GM18505 (cell line): ENCODE measurements around the gene TGFBI.

Experiments used
- ATAC-seq: cut with Tn5 transposase; IDR thresholded peaks from one replicate; pipeline ENCODE4 v1.9.1; 2021; ENCODE audit not compliant: unreplicated experiment
- POLR2A ChIP-seq: IDR thresholded peaks from 4 replicates; pipeline ENCODE4 v1.6.1; 2011; ENCODE audit warnings: borderline replicate concordance; ENCODE audit not compliant: insufficient read depth, insufficient read length; ENCODE audit errors: extremely low read depth

Gene TGFBI

DNA sequence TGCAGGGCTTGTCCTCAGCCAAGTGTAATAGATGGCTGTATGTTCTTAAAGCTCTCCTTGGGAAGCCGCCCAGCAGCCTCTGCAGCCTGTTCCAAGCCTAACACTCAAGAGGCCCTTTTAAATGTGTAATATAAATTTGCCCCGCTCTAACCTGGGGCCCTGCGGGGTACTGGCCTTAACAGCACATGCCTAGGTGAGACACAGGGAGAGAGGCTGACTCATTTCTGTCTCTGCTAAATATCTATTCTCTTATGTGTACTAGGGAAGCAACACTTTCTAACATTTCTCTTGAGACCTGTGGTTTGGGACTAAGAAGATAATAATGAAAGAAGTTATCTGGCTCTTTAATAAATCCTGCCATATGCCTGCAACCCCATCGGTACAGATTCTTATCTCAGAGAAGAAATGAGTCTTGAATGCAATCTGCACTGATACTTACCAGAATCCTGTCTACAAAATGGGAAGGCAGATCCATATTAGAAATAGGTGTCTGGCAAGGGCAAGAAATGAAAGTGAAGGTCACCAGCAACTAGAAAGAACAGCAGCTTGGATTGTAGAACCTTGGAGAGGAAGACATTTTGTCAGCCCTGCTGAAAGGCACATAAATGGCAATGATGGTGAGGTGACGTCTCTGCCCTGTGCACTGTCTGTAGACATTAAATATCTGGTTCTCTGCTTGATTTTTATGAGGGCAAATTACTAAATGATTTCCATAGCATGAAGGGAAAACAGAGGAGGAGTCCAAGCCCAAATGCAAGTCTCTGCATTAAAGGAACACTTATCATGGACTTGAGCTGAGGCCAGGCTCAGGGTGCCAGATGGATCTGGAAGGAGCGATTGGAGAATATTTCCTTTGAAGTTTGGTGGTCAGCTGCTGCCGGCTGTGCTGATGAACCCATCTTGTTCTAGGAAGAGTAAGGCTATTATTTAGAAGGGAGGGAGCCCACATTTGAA, 14.5 kb upstream of the TGFBI start:
- no peak for TF ChIP-seq POLR2A
- ATAC-seq = no peak

DNA sequence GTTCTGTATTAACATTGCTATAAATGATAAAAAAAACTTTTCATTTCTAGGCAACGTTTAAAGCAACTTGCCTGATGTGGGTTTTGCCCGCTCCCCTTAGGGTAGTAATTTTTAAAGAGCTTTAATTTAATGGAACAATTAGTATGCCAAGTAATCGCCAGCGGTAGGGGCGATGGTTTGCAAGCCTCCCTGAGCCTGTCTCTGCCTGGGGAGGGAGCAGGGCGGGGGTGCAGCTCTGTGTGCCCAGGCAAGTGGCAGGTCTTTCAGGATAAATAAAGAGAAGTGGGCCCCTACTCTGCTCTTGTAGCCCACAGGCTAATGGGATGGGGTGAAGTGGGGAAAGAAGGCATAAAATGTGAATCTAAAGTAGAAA, 13.8 kb upstream of the TGFBI start:
- TF ChIP-seq POLR2A = no peak
- no peak for ATAC-seq

DNA sequence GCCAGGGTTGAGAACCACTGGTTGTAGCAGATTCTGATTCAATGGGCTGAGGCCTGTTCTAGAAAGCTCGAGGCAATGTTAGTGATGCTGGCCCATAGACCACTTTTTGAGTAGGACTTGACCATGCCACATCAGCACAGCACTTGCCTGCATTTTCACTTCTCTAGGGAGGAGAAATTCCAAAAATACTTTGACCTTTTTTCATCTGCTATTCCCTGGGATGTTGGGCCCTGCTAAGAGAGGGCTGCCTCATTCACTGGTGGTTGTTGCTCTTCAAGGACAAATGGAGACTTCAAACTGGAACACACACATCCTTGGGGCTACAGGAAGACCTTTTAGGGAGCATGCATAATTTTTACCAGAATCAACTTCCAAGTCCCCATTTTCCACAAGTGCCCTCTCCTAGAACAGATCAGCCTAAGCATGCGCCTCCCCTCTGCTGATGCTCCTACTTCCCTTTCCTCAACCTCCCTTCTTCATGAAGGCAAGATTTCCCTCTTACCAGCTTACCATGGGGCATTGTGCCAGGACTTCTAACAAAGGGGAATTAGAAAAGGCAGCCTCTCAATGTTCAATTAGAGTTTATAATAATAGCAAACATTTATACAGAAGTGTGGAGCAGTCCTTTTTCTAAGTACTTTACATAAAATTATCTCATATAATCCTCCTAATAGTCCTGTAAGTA, 12.7 kb upstream of the TGFBI start:
- TF ChIP-seq POLR2A = no peak
- ATAC-seq = no peak

DNA sequence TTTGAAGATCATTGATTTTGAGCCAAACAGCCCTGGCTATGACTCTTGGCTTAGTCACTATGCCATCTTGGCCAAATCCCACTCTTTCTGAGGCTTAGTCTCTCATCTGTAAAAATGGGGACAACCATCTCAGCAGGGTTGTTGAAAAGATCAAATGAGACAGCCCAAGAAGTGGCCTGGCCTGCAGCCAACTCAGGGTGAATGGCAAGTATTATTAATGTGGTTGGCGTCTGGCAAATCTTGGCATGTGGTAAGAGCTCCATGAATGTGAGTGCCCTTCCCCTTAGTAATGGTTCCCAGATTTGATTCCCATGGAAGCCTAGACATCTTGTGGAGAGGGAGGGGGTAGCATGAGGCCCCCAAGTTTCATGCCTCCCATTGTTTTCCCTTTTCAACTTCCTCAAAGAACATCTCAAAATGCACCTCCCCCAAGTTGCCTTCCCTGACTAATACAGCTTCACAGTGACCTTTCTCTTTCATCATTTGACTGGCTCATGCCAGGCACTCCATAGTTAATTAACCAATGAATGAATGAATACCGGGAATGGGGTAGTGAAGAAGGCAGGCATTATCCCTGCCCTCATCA, 11.8 kb upstream of the TGFBI start:
- no peak for TF ChIP-seq POLR2A
- ATAC-seq = no peak

DNA sequence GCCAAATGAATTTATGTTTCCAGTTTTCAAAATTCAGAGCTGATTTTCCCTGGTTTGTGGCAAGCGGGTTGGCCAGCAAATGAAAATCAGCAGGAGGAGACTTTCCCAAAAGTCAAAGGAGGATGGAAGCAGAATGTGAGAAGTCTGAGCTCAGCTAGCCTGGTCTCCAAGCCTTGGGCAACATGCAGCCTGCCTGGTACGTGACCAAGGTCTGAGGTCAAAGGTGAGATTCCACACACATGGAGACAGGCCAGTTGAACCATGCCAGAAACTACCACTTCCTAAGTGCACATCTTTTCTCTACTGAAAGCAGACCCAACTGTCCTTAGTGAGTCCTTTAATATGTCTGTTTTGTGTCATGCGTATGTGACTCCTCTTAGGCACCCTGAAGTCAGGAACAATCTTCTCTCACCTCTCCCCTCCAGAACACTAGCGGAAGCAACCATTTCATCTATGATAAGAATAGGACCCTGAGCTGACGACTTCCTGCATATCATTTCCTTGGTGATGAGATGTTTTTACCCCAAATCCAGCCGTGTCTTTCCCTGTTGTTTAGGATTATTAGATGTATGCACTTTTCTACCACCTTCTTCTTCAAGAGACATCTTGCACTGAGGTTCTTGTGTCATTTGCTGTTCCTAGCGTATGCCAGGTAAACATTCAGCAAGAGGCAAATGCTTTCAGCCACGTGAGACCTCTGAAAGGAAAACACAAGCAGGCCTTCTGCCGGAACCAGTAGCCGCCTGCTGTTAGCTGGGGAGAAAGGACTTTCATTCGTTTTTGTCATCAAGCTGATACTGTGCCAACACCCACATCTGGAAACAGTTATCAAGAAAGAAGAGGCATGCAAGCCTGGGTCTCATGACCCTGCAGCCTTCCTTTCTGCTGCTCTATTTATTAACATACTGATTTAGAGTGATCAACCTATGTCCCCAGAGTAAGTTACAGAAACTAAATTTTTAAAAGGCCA, 9.7 kb upstream of the TGFBI start:
- ATAC-seq = no peak

DNA sequence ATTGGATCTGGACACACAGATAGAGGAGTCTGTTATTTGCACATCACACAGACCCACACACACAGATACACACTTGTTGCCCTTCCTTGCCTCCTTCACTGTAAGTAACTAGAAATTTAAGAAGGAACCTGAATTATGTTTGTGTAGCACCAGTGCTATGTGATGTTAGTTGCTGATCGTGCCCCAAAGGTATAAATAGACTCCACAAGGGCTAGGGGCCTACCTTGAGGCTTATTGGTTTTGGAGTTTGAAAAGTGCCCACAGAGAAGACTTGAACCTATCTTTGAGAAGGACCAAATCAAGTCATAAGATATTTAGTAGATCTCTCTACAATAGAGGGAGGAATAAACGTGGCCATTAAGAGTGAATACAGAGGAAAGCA, 8.8 kb upstream of the TGFBI start:
- no peak for ATAC-seq
- TF ChIP-seq POLR2A = no peak

More for the DNA sequence above, 9.7 kb upstream of the TGFBI start:
- no peak for TF ChIP-seq POLR2A

DNA sequence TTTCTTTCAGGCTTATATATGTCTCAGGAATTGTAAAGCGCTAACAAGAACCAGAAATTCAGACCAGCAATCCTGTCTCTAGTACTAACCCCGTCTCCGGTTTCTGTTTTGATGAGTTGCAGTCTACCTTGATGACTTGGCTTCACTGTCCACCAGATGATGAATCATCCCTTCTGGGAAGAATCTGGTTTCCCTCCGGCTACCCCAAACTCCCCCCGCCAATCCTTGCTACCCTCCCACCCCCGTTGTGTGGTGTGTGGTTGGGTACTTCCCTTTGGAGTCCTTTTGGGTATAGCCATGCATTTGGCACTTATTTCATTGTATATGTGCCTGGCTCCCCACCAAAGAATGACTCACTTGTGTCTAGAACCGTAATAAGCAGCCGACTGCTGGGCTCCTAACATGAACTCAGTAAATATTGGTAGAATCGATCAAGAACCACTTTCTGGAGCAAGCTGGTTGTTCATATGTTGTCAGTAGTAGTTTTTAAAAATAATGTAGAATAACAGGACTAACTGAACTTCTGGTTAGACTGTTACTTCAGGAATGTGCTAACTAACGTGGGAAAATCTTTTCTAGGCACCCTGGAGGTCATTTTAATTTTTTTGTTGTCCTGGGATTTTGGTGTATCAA, 8.3 kb upstream of the TGFBI start:
- no peak for ATAC-seq
- TF ChIP-seq POLR2A = no peak

DNA sequence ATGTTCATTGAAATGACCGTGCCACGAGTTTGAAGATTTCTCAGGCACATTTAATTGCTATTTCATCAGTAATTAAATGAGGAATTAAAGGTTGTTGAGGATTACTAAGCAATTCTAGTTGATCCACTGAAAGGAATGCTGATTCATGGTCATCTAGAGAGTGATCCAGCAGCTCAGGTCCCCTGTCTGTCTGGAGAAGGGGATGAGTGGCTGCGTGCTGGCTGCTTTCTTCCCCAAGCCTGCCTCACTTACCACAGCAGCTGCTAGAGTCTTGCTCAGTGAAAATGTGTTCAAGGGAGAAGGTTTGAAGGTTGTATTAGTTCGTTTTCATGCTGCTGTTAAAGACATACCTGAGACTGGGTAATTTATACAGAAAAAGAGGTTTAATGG, 7.8 kb upstream of the TGFBI start:
- ATAC-seq = no peak
- no peak for TF ChIP-seq POLR2A

DNA sequence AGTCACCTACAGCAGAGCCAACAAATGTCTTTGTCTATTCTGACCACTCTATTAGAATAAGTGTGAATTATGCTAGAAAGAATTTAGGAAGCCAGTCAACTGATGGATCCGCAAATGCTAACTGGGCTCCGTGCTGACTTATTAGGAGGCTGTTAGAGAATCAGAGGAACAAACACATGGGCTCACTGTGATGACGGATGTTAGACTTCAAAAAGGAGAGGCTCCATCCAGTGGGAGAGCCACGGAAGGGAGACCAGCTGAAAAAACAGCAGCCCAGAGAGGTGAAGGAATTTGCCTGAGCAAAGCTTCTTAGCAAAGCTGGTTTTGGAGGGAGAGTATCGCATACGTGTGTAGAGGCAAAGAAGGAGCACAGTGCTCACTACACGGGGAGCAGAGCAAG, 5.8 kb upstream of the TGFBI start:
- no peak for TF ChIP-seq POLR2A
- no peak for ATAC-seq

DNA sequence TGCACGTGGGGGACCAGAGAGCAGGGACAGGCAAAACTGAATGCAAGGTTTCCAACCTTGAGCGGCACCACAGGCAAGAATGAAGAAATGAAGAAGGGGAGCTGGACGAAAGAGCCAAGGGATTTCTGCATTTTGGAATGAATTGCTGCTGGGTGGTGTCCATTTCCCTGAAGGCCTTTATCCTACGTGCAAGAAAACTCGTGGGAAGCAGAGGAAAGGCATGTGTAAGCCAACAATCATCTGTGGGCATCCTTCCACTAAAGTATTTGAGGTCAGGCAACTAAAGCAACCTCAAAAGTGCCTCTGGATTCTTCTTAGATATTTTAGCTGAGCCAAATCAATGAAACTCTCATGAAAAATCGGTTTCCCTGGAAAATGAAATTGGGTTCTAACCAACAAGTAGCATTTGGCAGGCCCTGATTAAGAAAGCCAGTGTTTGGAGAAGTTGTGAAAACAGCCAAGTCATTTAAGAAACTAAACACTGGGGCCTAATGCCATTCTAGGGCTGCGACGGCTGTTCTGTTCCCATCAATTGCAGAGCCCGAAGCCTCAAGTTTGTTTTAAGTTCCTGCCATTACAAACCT, 4.7 kb upstream of the TGFBI start:
- TF ChIP-seq POLR2A = no peak
- ATAC-seq = no peak

DNA sequence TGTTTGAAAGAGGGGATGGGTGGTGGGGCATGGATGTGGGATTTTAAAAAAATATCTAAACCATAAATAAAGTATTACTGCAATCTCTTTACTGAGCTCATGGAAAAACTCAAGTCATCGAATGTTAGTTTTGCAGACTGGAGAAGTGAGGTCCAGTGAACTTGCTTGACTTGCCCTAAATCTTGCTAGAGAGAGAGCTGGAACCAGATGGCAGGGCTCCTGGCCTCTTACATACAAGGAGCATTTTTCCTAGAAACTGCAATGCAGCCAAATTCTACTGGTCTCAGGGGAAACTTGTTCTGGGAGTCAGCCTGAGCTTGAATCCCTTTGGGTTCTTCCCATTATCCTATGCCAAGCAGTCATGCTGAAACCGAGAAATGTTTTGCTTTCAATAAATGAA, 2.9 kb upstream of the TGFBI start:
- no peak for ATAC-seq
- no peak for TF ChIP-seq POLR2A

DNA sequence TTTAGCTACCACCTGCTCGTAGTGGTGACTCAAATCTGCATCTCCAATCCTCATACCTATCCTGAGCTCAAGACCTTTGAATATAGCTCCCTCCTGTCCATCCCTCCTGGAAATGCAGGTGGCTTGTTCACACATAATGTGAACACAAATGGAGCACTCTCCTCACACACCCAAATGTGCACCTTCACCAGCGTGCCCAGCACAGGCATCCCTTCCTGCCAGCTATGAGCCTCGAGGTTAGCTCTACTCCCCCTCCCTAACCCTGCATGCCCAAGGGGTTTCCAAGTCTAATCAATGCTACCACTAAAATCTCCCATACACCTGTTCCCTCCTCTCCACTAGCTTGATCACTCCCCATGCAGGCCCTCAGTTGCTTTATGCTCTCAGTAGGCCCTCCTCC, 2.2 kb upstream of the TGFBI start:
- TF ChIP-seq POLR2A = no peak
- no peak for ATAC-seq
